Transverse colon (tissue), 3 donors: ENCODE data around the gene SLC40A1.

ENCODE experiments used
- EP300 ChIP-seq: sonication (generic); formaldehyde crosslinking; IDR thresholded peaks from one replicate; pipeline ENCODE4 v1.6.1; 2017; ENCODE audit warnings: antibody characterized with exemption, low read depth
- POLR2A ChIP-seq: fragments of 450-650 bp; IDR thresholded peaks from one replicate; pipeline ENCODE4 v1.6.1; 2016; ENCODE audit warnings: antibody characterized with exemption, mild to moderate bottlenecking, moderate library complexity
- TF ChIP-seq, protein P1 (sequence below), 5 experiments: fragments of 200-600 bp in 3 of 5; fragments of 450-650 bp in 2 of 5; sonication (generic) in 3 of 5; IDR thresholded peaks; 1 replicate in 2 of 5; 2 replicates in 3 of 5; pipeline ENCODE4 v1.5.1; 2016 to 2017; ENCODE audit warnings: antibody characterized with exemption in 5 of 5, inconsistent platforms in 3 of 5, mild to moderate bottlenecking in 2 of 5, moderate library complexity in 1 of 5

DNA sequence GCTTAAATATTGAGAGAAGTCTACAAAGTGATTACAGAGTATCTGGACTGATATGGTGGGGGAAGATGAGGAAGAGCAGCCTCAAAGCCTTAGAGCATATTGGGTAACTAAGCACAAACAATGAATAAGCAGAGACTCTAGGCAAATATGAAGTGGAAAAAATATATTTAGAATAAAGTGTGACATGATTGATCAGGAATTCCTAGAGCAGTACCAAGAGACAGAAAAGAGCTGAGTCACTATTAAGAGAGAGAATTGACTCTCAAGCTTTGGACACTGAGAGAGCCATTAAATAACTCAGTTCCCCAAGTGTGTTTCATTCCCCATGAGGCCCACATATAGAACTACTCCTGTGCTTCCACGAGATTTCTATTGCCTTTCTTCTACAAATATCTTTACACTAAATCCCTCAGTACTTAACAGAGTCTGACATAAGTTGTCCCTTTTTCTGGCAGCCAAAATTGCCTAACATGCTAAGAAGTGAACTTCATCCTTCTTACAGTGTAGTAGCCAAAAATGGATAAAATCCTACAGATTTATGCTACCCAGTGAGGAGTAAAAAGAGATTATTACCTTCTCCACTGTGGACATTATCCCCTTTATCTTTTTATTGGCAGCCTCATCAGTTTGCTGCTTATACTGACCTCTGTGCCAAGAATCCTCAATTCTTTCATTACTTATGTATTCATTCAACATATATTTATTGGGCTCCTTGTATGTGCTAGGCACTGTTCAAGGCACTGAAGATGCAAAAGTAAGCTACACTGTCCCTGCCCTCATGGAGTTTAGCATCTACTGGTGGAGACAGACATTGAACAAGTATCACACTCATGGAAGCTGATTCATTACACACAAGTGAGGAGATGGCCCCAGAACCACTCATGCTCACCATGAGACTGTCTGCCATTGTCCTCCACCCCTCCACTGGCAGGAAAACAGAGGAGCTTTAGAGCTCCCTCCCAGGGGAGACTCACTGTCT is 45.4 kb downstream of the SLC40A1 start:
- TF ChIP-seq, protein P1, sequence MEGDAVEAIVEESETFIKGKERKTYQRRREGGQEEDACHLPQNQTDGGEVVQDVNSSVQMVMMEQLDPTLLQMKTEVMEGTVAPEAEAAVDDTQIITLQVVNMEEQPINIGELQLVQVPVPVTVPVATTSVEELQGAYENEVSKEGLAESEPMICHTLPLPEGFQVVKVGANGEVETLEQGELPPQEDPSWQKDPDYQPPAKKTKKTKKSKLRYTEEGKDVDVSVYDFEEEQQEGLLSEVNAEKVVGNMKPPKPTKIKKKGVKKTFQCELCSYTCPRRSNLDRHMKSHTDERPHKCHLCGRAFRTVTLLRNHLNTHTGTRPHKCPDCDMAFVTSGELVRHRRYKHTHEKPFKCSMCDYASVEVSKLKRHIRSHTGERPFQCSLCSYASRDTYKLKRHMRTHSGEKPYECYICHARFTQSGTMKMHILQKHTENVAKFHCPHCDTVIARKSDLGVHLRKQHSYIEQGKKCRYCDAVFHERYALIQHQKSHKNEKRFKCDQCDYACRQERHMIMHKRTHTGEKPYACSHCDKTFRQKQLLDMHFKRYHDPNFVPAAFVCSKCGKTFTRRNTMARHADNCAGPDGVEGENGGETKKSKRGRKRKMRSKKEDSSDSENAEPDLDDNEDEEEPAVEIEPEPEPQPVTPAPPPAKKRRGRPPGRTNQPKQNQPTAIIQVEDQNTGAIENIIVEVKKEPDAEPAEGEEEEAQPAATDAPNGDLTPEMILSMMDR (IDR thresholded peaks at IDR 0.05): no peak
- no peak for TF ChIP-seq POLR2A
- TF ChIP-seq EP300: no peak
